GM12892 (cell line): ENCODE data around the gene HUNK.

Experiments
- POLR2A ChIP-seq: IDR thresholded peaks from 2 replicates; pipeline ENCODE4 v1.6.1; 2011; ENCODE audit warnings: low read depth, low read length, control low read depth
- POLR2AphosphoS5 ChIP-seq: IDR thresholded peaks from 2 replicates; pipeline ENCODE4 v1.6.1; 2011; ENCODE audit warnings: low read depth, low read length, control low read depth
- TAF1 ChIP-seq: IDR thresholded peaks from 2 replicates; pipeline ENCODE4 v1.6.1; 2011; ENCODE audit warnings: low read depth, mild to moderate bottlenecking, control low read depth, low read length, borderline replicate concordance

- TF ChIP-seq POLR2A (no peak), POLR2AphosphoS5 (no peak), TAF1 (no peak)
Measured at GRCh38 chr21:31866077-31866511, 6.7 kb upstream of the HUNK start.
